ENCODE measurements around the gene KRTAP12-3. TPM values are rescaled to one million over a fixed set of nuclear protein-coding genes. Genes with fewer than 3 reads are reported as not detected.

KRTAP12-3 gene
- total RNA-seq, 1 donor from 2014 or later = not detected

DNA sequence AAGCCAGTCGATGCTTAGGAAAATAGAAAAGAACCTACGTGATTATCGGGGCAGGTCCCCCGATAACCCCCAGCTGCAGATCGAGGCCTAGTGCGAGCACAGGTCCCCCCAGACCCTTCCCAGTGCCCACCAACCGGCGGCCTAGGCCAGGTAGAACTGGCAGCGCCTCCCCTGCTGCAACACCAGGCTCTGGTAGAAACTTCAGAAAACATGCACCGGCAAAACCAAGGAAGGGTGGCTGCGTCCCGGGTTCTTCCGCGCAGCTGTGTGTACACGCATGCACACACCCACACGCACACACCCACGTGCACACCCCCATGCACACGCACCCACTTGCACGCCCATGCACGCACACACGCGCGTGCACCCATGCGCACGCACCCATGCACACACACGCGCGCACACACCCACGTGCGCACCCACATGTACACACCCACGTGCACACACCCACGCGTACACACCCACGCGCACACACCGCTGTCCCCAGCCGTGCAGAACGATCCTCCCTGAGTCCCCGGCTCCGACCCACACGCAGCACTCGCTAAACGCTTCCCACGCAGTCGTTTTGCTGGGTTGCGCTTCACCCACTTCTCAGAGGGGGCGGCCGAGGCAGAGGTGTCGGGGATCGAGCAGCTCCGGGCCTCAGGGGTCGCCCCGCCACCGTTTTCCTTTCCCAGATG is 48.4 kb downstream of the KRTAP12-3 start:
- no peaks in the 10 kb centered on the region for H3K36me3 Mint-ChIP-seq (ENCODE audit: low read depth)
- H3K4me1 Mint-ChIP-seq = peaks cover 2% of the 10 kb centered on the region
- H3K27me3 Mint-ChIP-seq = peaks cover 64% of the 10 kb centered on the region
- H3K9me3 Mint-ChIP-seq = peaks cover 10% of the 10 kb centered on the region
- CTCF ChIA-PET = no interaction called here
- DNase-seq (no peak), ATAC-seq (ENCODE audit: low read depth) (no peak)
- POLR2A ChIA-PET = no interaction called here
- no peak overlapping the region for H3K27ac Mint-ChIP-seq
- TF ChIP-seq CTCF (IDR thresholded peaks at IDR 0.05) = no peak
- H3K4me3 Mint-ChIP-seq = no peak overlapping the region
- intact Hi-C loops (cut with micrococcal nuclease) = no loop called here

DNA sequence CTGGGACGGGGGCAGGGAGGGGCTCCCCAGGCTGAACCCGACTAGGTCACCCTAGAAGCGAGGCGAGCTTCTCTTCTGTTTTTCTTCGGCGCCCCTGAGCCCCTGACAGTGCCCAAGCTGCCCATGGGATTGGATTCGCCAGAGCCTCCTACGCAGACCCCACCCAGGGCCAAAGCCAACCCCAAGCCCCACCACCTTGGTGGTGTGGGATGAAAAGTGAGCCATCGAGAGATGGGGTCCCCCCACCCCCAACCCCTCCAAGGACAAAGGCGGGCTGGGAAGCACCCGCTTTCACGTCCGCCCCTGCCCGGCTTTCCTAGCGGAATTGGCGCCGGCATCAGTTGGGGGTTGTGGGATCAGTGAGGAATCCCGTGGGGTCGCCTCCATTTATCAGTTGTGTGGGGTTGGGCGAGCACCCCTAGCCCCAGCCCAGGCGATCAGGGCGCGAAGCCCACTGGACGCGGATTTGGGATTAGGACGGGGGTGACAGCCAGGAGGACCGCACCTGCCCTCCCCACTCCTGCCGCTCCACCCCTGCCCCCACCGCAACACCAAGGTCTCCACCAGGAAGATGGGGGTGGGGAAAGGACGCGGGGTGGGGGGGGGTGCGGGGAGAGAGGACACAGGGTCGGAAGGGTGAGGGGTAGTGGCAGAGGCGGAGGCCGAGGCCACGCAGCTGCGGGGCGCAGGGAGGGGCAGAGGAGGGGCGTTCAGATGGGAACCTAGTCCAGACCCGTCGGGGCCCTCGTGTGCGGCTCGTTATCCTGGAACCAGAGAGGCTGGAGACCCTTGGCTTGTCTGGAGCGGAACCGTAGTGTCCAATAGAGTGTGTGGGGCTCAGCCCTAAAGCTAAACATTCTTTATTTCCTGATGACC is 49.2 kb downstream of the KRTAP12-3 start:
- ATAC-seq (ENCODE audit: low read depth) (no peak), DNase-seq (no peak)
- H3K4me1 Mint-ChIP-seq = peaks cover 2% of the 10 kb centered on the region
- H3K36me3 Mint-ChIP-seq (ENCODE audit: low read depth) = no peaks in the 10 kb centered on the region
- no peak for TF ChIP-seq CTCF (IDR thresholded peaks at IDR 0.05)
- peaks cover 10% of the 10 kb centered on the region for H3K9me3 Mint-ChIP-seq
- intact Hi-C loops (cut with micrococcal nuclease) = no loop called here
- ChIA-PET CTCF (no interaction called here), POLR2A (no interaction called here)
- H3K4me3 Mint-ChIP-seq = no peak overlapping the region
- H3K27me3 Mint-ChIP-seq = peaks cover 63% of the 10 kb centered on the region
- H3K27ac Mint-ChIP-seq = no peak overlapping the region

Other genes starting within 250 kb of the KRTAP12-3 start
- 0.91 and 1.00 TPM in 2 replicates for gene LRRC3, start 202.4 kb upstream of the KRTAP12-3 start, total RNA-seq
- gene KRTAP10-1, start 117.7 kb upstream of the KRTAP12-3 start, total RNA-seq = not detected in 2 replicates
- gene KRTAP10-2, start 106.4 kb upstream of the KRTAP12-3 start, total RNA-seq = not detected in 2 replicates
- gene KRTAP10-3, start 99.1 kb upstream of the KRTAP12-3 start, total RNA-seq = not detected in 2 replicates
- gene KRTAP10-4, start 84.2 kb upstream of the KRTAP12-3 start, total RNA-seq = not detected in 2 replicates
- gene KRTAP10-5, start 77.3 kb upstream of the KRTAP12-3 start, total RNA-seq = not detected in 2 replicates
- gene KRTAP10-6, start 65.4 kb upstream of the KRTAP12-3 start, total RNA-seq = not detected in 2 replicates
- gene KRTAP10-7, start 57.3 kb upstream of the KRTAP12-3 start, total RNA-seq = not detected in 2 replicates
- gene KRTAP10-8, start 45.9 kb upstream of the KRTAP12-3 start, total RNA-seq = not detected in 2 replicates
- not detected in 2 replicates for gene KRTAP10-9, start 30.8 kb upstream of the KRTAP12-3 start, total RNA-seq
- gene KRTAP10-10, start 20.6 kb upstream of the KRTAP12-3 start, total RNA-seq = not detected in 2 replicates
- gene KRTAP10-11, start 11.5 kb upstream of the KRTAP12-3 start, total RNA-seq = not detected in 2 replicates
- gene KRTAP12-4, start 3.3 kb upstream of the KRTAP12-3 start, total RNA-seq = not detected in 2 replicates
- gene KRTAP12-2, start 9.0 kb downstream of the KRTAP12-3 start, total RNA-seq = not detected in 2 replicates
- not detected in 2 replicates for gene KRTAP12-1, start 24.2 kb downstream of the KRTAP12-3 start, total RNA-seq
- gene KRTAP10-12, start 39.2 kb downstream of the KRTAP12-3 start, total RNA-seq = not detected in 2 replicates
- gene TSPEAR, start 53.6 kb downstream of the KRTAP12-3 start, total RNA-seq = not detected in 2 replicates
- 102 and 108 TPM in 2 replicates for gene UBE2G2, start 143.9 kb downstream of the KRTAP12-3 start, total RNA-seq
- 63.2 and 66.0 TPM in 2 replicates for gene SUMO3, start 160.1 kb downstream of the KRTAP12-3 start, total RNA-seq
- gene PTTG1IP, start 215.8 kb downstream of the KRTAP12-3 start, total RNA-seq = 35.3 and 36.6 TPM in 2 replicates